HL-60 (cell line): ENCODE measurements around the gene LHX1.

ENCODE experiments used
- DNase-seq, 2 experiments: peaks; one replicate each; pipeline ENCODE4 v3.0.0-alpha.2; 2010 to 2020; ENCODE audit warnings: low read depth in 1 of 2, low spot score in 1 of 2
- H3K27ac ChIP-seq: fragments of 250-450 bp; sonication (Bioruptor Pico); replicated peaks from 2 replicates; pipeline ENCODE4 v1.5.1; 2020; ENCODE audit warnings: mild to moderate bottlenecking, moderate library complexity
- H3K27me3 ChIP-seq: fragments of 250-450 bp; sonication (Bioruptor Pico); 2 replicates; pipeline ENCODE4 v1.5.1; 2021; ENCODE audit warnings: mild to moderate bottlenecking, moderate library complexity; ENCODE audit not compliant: insufficient read depth, poor library complexity, severe bottlenecking
- H3K4me3 ChIP-seq: replicated peaks from 2 replicates; pipeline ENCODE4 v1.5.1; 2011; ENCODE audit warnings: mild to moderate bottlenecking, control low read depth, low read length; ENCODE audit not compliant: insufficient read depth
- GABPA ChIP-seq: IDR thresholded peaks from 2 replicates; pipeline ENCODE4 v1.6.1; 2012; ENCODE audit warnings: low read depth
- POLR2AphosphoS5 ChIP-seq: IDR thresholded peaks from 2 replicates; pipeline ENCODE4 v1.6.1; 2012; ENCODE audit warnings: low read depth
- SPI1 ChIP-seq: IDR thresholded peaks from 2 replicates; pipeline ENCODE4 v1.6.1; 2012; ENCODE audit warnings: low read depth, mild to moderate bottlenecking, borderline replicate concordance
- TF ChIP-seq, protein P1 (sequence below): IDR thresholded peaks from one replicate; pipeline ENCODE4 v1.5.1; 2011; ENCODE audit warnings: low read length, control low read depth, inconsistent platforms; ENCODE audit not compliant: insufficient read depth
- TF ChIP-seq, protein P2 (sequence below): IDR thresholded peaks from 2 replicates; pipeline ENCODE4 v1.6.1; 2012; ENCODE audit warnings: low read depth; ENCODE audit not compliant: insufficient replicate concordance

The LHX1 gene

DNA sequence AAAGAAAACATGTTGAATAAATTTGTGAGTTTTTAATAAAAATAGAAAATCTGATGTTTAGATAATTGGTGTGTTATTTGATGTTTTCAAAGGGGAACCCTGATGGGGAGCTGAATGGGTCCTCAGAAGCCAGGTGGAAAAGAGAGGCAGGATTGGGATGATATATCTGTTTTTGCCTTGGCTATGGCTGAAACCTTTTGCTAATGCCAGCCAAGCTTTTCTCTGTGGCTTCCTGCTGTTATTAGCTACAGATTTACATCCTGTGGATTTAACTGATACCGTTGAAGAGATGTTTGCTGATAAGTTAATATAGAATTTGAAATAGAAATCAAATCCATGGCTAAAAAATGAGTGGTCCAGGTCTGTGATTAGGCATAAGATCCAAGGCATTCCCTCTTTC, 7.3 kb downstream of the LHX1 start:
- no peak for DNase-seq
- Histone ChIP-seq H3K27me3 (peaks cover 72% of the 10 kb centered on the region), H3K4me3 (no peak overlapping the region), H3K27ac (no peak overlapping the region)
- TF ChIP-seq GABPA (no peak), SPI1 (no peak), POLR2AphosphoS5 (no peak)
- TF ChIP-seq, protein P1, sequence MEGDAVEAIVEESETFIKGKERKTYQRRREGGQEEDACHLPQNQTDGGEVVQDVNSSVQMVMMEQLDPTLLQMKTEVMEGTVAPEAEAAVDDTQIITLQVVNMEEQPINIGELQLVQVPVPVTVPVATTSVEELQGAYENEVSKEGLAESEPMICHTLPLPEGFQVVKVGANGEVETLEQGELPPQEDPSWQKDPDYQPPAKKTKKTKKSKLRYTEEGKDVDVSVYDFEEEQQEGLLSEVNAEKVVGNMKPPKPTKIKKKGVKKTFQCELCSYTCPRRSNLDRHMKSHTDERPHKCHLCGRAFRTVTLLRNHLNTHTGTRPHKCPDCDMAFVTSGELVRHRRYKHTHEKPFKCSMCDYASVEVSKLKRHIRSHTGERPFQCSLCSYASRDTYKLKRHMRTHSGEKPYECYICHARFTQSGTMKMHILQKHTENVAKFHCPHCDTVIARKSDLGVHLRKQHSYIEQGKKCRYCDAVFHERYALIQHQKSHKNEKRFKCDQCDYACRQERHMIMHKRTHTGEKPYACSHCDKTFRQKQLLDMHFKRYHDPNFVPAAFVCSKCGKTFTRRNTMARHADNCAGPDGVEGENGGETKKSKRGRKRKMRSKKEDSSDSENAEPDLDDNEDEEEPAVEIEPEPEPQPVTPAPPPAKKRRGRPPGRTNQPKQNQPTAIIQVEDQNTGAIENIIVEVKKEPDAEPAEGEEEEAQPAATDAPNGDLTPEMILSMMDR, result no peak
- TF ChIP-seq, protein P2, sequence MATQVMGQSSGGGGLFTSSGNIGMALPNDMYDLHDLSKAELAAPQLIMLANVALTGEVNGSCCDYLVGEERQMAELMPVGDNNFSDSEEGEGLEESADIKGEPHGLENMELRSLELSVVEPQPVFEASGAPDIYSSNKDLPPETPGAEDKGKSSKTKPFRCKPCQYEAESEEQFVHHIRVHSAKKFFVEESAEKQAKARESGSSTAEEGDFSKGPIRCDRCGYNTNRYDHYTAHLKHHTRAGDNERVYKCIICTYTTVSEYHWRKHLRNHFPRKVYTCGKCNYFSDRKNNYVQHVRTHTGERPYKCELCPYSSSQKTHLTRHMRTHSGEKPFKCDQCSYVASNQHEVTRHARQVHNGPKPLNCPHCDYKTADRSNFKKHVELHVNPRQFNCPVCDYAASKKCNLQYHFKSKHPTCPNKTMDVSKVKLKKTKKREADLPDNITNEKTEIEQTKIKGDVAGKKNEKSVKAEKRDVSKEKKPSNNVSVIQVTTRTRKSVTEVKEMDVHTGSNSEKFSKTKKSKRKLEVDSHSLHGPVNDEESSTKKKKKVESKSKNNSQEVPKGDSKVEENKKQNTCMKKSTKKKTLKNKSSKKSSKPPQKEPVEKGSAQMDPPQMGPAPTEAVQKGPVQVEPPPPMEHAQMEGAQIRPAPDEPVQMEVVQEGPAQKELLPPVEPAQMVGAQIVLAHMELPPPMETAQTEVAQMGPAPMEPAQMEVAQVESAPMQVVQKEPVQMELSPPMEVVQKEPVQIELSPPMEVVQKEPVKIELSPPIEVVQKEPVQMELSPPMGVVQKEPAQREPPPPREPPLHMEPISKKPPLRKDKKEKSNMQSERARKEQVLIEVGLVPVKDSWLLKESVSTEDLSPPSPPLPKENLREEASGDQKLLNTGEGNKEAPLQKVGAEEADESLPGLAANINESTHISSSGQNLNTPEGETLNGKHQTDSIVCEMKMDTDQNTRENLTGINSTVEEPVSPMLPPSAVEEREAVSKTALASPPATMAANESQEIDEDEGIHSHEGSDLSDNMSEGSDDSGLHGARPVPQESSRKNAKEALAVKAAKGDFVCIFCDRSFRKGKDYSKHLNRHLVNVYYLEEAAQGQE, result no peak

DNA sequence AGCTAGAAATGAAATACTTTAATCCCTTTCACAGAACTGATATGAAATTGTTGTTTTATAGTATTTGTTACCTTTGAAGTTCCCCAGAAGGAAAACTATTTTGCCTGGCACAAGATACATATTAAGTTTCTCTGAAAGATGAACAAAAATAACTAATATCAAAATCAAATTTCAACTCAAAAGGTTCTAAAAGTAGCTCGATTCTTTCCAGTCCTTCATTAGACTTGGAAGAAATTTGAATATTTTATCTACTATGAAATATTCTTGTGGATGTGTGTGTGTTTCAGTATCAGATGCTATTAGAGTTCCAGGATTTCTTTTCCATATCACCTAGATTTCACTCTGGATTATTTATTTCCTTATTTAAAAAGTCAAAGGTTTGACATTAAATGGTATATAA, 7.9 kb downstream of the LHX1 start:
- no peak for TF ChIP-seq GABPA
- TF ChIP-seq, protein P1, result no peak
- TF ChIP-seq SPI1, result no peak
- TF ChIP-seq POLR2AphosphoS5, result no peak
- TF ChIP-seq, protein P2, result no peak
- Histone ChIP-seq H3K27me3 (peaks cover 68% of the 10 kb centered on the region), H3K27ac (no peak overlapping the region), H3K4me3 (no peak overlapping the region)
- no peak for DNase-seq

DNA sequence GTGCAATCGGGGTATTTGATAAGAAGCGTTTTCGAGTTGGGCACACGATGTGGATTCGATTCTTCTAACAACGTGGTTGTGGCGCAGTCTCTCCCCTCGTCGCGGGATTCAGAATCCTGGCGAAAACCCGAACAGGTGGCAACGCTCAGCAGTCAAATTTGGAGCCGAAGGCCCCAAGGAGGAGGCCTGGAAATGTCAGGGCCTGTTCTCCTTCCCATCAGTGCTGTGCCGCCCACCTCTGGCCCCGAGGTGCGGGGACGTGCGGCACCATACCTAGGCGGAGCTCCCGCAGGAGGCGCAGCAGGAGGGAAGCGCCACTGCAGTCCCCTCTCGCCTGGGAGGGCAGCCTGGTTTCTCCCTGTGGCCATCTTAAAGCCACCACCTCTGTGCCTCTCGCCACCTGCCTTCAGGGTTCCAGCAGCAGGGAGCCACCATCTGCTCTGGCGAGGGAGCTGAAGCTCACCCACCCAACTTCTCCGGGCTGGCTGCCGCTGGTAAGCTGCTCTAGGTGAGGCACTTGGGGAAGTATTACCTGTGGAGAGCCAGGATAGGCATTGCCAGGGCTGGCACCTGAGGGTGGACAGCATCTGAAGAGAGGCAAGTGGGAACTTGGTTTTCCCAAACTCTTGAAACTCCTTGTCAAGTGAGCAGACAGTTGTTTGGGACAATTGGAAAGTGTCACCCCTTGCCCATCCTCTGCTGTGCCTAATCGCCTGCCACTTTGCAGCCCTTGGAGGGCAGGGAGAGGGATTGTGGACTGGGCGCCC, 8.9 kb downstream of the LHX1 start:
- H3K27me3 ChIP-seq, result peaks cover 58% of the 10 kb centered on the region
- TF ChIP-seq, protein P2, result no peak
- TF ChIP-seq GABPA (no peak), SPI1 (no peak), POLR2AphosphoS5 (no peak)
- TF ChIP-seq, protein P1, result no peak
- H3K4me3 ChIP-seq, result no peak overlapping the region
- H3K27ac ChIP-seq, result no peak overlapping the region
- no peak for DNase-seq
